SK-N-SH treated with all-trans-retinoic acid at 6 μM for 48 hours (cell line): Measurements from ENCODE around the gene EVX1.

Source experiments
- CSDC2 ChIP-seq: fragments of 250-450 bp; sonication (Bioruptor Pico); IDR thresholded peaks from 2 replicates; pipeline ENCODE4 v1.5.0; 2020; ENCODE audit warnings: mild to moderate bottlenecking, moderate library complexity
- PPARA ChIP-seq: fragments of 250-450 bp; sonication (Bioruptor Pico); IDR thresholded peaks from 2 replicates; pipeline ENCODE4 v1.5.0; 2020; ENCODE audit warnings: mild to moderate bottlenecking, borderline replicate concordance
- RARB ChIP-seq: fragments of 250-450 bp; sonication (Bioruptor Pico); IDR thresholded peaks from 2 replicates; pipeline ENCODE4 v1.8.0; 2021; ENCODE audit warnings: mild to moderate bottlenecking, moderate library complexity
- TF ChIP-seq, protein P1 (sequence below): fragments of 250-450 bp; sonication (Bioruptor Pico); IDR thresholded peaks from 2 replicates; pipeline ENCODE4 v1.8.0; 2020; ENCODE audit warnings: mild to moderate bottlenecking, moderate library complexity, borderline replicate concordance

DNA sequence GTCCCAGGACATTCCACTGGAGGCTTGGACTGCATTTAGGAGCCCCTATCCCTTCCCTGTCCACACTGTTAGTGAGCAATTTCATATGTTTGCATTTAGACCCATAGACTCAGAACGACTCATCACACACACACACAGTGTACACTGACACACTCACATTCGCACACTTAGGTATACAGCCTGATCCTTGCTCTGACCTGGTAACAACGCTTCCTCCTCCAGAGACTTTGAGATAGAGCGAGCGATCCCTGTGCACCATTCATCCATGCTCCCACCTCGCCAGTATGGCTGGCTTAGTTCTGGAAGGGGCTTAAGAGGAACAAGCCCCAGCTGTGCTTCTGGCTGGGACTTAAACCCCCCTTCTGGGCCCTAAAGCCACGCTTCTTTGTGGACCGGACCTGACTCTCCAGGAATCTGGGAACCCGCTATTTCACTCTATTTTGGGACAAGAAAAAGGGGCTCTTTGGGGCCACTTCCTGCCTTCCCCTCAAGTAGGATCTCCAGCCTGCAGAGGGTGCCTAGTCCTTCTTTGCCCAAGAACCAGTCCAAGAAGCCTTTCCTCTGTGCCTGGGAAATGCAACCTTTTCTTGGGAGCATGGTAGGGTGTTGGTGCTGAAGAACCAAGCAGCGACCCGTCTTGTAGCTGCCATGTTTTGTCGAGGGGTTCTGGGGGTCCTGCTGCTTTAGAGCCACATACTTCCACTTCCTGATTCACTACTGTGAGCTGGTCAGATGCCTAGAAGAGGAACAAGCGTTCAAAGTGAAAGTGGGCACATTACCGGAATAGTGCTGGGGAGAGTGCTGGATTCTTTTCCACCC lies 41.6 kb upstream of the EVX1 start:
- TF ChIP-seq RARB (no peak), CSDC2 (CRISPR knock-in tag) (no peak), PPARA (CRISPR knock-in tag) (no peak)
- TF ChIP-seq, protein P1, sequence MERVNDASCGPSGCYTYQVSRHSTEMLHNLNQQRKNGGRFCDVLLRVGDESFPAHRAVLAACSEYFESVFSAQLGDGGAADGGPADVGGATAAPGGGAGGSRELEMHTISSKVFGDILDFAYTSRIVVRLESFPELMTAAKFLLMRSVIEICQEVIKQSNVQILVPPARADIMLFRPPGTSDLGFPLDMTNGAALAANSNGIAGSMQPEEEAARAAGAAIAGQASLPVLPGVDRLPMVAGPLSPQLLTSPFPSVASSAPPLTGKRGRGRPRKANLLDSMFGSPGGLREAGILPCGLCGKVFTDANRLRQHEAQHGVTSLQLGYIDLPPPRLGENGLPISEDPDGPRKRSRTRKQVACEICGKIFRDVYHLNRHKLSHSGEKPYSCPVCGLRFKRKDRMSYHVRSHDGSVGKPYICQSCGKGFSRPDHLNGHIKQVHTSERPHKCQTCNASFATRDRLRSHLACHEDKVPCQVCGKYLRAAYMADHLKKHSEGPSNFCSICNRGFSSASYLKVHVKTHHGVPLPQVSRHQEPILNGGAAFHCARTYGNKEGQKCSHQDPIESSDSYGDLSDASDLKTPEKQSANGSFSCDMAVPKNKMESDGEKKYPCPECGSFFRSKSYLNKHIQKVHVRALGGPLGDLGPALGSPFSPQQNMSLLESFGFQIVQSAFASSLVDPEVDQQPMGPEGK (CRISPR knock-in tag): no peak
